ENCODE results near the gene KRTAP20-2. TPM values are rescaled to one million over a fixed set of nuclear protein-coding genes. Genes with fewer than 3 reads are reported as not detected.

KRTAP20-2 gene
- total and polyA plus RNA-seq, 9 donors = not detected

DNA sequence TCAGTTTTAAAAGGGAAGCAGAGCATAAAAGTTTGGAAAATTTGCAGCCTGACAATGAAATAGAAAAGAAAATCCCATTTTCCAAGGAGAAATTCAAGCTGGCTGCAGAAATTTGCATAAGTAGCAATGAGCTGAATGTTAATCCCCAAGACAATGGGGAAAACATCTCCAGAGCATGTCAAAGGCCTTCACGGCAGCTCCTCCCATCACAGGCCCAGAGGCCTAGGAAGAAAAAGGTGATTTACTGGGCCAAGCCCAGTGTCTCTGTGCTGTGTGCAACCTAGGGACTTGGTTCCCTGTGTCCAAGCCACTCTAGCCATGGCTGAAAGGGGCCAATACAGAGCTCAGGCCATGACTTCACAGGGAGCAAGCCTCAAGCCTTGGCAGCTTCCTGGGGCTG lies 33.8 kb downstream of the KRTAP20-2 start:
- WGBS, 3 donors = 74 to 85% (median 77%) methylated on average over 1 of the region's 1 CpG
- no peak for DNase-seq

DNA sequence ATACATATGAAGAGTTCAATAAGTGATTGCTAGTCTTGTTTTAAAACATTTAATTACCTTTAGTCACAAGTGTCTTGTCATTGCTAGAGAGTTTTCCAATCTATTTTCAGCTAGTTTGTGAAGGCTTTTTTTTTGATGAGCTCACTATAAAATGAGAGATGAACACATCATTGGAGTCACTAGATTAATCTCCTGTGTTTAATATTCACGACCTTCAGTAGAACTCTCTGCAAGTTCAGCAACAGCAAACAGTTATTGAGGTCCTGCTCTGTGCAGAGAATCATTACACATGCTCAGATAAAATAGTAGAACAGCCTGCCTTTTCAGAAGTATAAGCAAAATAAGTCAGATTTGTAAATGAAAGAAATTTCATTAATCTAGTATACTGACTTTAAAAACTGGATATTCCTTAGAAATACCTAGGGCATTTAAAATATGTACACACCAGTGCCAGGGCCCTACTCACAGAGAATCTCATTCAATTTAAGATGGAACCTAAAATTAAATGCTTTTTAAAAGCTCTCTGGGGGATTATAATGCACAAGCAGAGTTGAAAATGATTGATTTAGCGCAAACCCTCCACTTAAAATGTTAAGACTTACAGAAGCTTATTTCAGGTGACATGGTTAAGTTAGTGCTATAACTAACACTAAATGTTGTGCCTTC lies 38.1 kb downstream of the KRTAP20-2 start:
- no peak for DNase-seq
- Histone ChIP-seq H3K36me3 (no peaks in the 10 kb centered on the region), H3K27me3 (no peaks in the 10 kb centered on the region), H3K4me1 (ENCODE audit: insufficient read depth) (no peaks in the 10 kb centered on the region), H3K27ac (no peak overlapping the region), H3K4me3 (no peak overlapping the region), H3K9me3 (no peaks in the 10 kb centered on the region)
- intact Hi-C loops (cut with DNase I) = no loop called here
- TF ChIP-seq POLR2A (IDR thresholded peaks at IDR 0.05) (no peak), EP300 (IDR thresholded peaks at IDR 0.05) (no peak)
- TF ChIP-seq, protein P1, sequence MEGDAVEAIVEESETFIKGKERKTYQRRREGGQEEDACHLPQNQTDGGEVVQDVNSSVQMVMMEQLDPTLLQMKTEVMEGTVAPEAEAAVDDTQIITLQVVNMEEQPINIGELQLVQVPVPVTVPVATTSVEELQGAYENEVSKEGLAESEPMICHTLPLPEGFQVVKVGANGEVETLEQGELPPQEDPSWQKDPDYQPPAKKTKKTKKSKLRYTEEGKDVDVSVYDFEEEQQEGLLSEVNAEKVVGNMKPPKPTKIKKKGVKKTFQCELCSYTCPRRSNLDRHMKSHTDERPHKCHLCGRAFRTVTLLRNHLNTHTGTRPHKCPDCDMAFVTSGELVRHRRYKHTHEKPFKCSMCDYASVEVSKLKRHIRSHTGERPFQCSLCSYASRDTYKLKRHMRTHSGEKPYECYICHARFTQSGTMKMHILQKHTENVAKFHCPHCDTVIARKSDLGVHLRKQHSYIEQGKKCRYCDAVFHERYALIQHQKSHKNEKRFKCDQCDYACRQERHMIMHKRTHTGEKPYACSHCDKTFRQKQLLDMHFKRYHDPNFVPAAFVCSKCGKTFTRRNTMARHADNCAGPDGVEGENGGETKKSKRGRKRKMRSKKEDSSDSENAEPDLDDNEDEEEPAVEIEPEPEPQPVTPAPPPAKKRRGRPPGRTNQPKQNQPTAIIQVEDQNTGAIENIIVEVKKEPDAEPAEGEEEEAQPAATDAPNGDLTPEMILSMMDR (IDR thresholded peaks at IDR 0.05) = no peak
- 65 to 76% (median 69%) methylated on average over 2 of the region's 2 CpGs for WGBS, 3 donors

More for the DNA sequence above, 33.8 kb downstream of the KRTAP20-2 start:
- Histone ChIP-seq H3K4me3 (no peak overlapping the region), H3K9me3 (no peaks in the 10 kb centered on the region), H3K36me3 (no peaks in the 10 kb centered on the region), H3K27me3 (no peaks in the 10 kb centered on the region), H3K27ac (no peak overlapping the region), H3K4me1 (ENCODE audit: insufficient read depth) (no peaks in the 10 kb centered on the region)
- TF ChIP-seq POLR2A (IDR thresholded peaks at IDR 0.05) (no peak), EP300 (IDR thresholded peaks at IDR 0.05) (no peak)
- TF ChIP-seq, protein P1 (IDR thresholded peaks at IDR 0.05) = no peak
- intact Hi-C loops (cut with DNase I) = no loop called here

DNA sequence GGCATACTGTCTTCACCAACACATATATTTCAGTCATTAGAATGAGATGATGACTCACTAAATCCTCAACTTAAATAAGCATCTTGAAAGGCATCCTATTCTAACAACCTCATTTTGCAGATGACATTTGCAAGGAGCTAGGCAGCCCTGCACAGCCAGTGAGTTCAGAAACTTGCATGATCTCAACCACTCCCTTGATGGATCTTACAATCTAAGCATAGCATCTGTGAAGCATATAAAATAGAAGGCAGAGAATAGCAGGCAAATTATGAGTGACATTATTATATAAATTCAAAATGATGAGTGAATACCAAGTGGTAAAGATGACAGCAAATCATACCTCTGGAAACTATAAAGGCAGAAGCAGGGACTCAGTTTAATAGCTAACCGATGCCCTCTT lies 39.3 kb downstream of the KRTAP20-2 start:
- Histone ChIP-seq H3K27me3 (no peaks in the 10 kb centered on the region), H3K36me3 (no peaks in the 10 kb centered on the region), H3K4me1 (ENCODE audit: insufficient read depth) (no peaks in the 10 kb centered on the region), H3K9me3 (no peaks in the 10 kb centered on the region), H3K4me3 (no peak overlapping the region), H3K27ac (no peak overlapping the region)
- 68 to 89% (median 77%) methylated on average over 1 of the region's 1 CpG for WGBS, 3 donors
- no peak for TF ChIP-seq POLR2A (IDR thresholded peaks at IDR 0.05)
- TF ChIP-seq, protein P1 (IDR thresholded peaks at IDR 0.05) = no peak
- no peak for TF ChIP-seq EP300 (IDR thresholded peaks at IDR 0.05)
- no peak for DNase-seq
- intact Hi-C loops (cut with DNase I) = no loop called here

DNA sequence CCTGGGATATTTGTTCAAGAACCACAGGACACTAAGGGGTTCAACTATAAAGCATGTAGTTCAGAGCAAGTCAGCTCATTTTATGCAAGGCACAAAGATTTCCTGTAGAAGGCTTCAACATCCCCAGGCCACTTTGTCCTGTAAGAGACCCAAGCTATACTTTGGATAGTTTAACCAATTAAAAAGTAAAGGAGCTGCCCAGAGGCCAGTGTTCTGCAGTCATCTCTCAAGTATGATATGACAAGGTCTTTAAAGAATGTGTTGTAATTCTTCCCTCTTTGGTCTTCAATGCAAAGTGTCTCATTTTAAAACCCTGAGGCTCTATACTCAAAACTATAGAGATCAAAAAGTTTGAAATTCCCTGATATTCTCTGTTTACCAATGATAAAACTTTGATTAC lies 41.7 kb downstream of the KRTAP20-2 start:
- Histone ChIP-seq H3K4me3 (no peak overlapping the region), H3K4me1 (ENCODE audit: insufficient read depth) (no peaks in the 10 kb centered on the region), H3K27ac (no peak overlapping the region), H3K9me3 (no peaks in the 10 kb centered on the region), H3K27me3 (no peaks in the 10 kb centered on the region), H3K36me3 (no peaks in the 10 kb centered on the region)
- no peak for DNase-seq
- TF ChIP-seq EP300 (IDR thresholded peaks at IDR 0.05) (no peak), POLR2A (IDR thresholded peaks at IDR 0.05) (no peak)
- TF ChIP-seq, protein P1 (IDR thresholded peaks at IDR 0.05) = no peak
- intact Hi-C loops (cut with DNase I) = no loop called here
